A549 (cell line): Measurements from ENCODE around the gene TSSK3.

Source experiments
- BHLHE40 ChIP-seq: IDR thresholded peaks from 2 replicates; pipeline ENCODE4 v1.6.1; 2012; ENCODE audit warnings: low read depth, low read length, inconsistent platforms
- CEBPB ChIP-seq, 2 experiments: fragments of >200 bp in 1 of 2; sonication (Bioruptor Twin) in 1 of 2; formaldehyde crosslinking in 1 of 2; IDR thresholded peaks; 2 replicates each; pipeline ENCODE4 v1.6.1; 2012 to 2016
- EP300 ChIP-seq, 2 experiments: fragments of >200 bp; sonication (Bioruptor Twin); formaldehyde crosslinking; IDR thresholded peaks; 2 replicates in 1 of 2; 3 replicates in 1 of 2; pipeline ENCODE4 v1.6.1; 2016 to 2017
- HEYL ChIP-seq: fragments of 250-450 bp; sonication (Bioruptor Pico); IDR thresholded peaks from 2 replicates; pipeline ENCODE4 v1.8.0; 2021; ENCODE audit warnings: mild to moderate bottlenecking, moderate library complexity
- NFE2L2 ChIP-seq: fragments of 150-350 bp; conservative IDR thresholded peaks from 2 replicates; pipeline ENCODE4 v1.6.1; 2014; ENCODE audit warnings: low read length
- NPAS2 ChIP-seq: fragments of 250-450 bp; sonication (Bioruptor Pico); IDR thresholded peaks from 2 replicates; pipeline ENCODE4 v1.8.0; 2022; ENCODE audit warnings: mild to moderate bottlenecking, moderate library complexity, borderline replicate concordance
- NR3C1 ChIP-seq: fragments of >200 bp; sonication (Bioruptor Twin); formaldehyde crosslinking; IDR thresholded peaks from 3 replicates; pipeline ENCODE4 v1.6.1; 2017
- POLR2A ChIP-seq: IDR thresholded peaks from 2 replicates; pipeline ENCODE4 v1.6.1; 2012; ENCODE audit warnings: mild to moderate bottlenecking, low read length
- RNF2 ChIP-seq: fragments of 200-600 bp; sonication (generic); IDR thresholded peaks from 2 replicates; pipeline ENCODE4 v1.6.1; 2016; ENCODE audit warnings: low read depth, mild to moderate bottlenecking, antibody characterized with exemption, moderate library complexity, borderline replicate concordance
- TFCP2L1 ChIP-seq: fragments of 250-450 bp; sonication (Bioruptor Pico); IDR thresholded peaks from 2 replicates; pipeline ENCODE4 v1.5.0; 2021; ENCODE audit warnings: mild to moderate bottlenecking
- TF ChIP-seq, protein P1 (sequence below): fragments of 150-350 bp; IDR thresholded peaks from 2 replicates; pipeline ENCODE4 v1.6.1; 2014; ENCODE audit warnings: low read depth, mild to moderate bottlenecking, low read length
- TF ChIP-seq, protein P2 (sequence below): fragments of >200 bp; sonication (Bioruptor Twin); formaldehyde crosslinking; IDR thresholded peaks from 3 replicates; pipeline ENCODE4 v1.5.1; 2016
- TF ChIP-seq, protein P3 (sequence below): IDR thresholded peaks from 2 replicates; pipeline ENCODE4 v1.6.1; 2012
- TF ChIP-seq, protein P4 (sequence below): fragments of 250-450 bp; sonication (Bioruptor Pico); IDR thresholded peaks from 2 replicates; pipeline ENCODE4 v1.5.0; 2021; ENCODE audit warnings: mild to moderate bottlenecking, moderate library complexity, borderline replicate concordance

DNA sequence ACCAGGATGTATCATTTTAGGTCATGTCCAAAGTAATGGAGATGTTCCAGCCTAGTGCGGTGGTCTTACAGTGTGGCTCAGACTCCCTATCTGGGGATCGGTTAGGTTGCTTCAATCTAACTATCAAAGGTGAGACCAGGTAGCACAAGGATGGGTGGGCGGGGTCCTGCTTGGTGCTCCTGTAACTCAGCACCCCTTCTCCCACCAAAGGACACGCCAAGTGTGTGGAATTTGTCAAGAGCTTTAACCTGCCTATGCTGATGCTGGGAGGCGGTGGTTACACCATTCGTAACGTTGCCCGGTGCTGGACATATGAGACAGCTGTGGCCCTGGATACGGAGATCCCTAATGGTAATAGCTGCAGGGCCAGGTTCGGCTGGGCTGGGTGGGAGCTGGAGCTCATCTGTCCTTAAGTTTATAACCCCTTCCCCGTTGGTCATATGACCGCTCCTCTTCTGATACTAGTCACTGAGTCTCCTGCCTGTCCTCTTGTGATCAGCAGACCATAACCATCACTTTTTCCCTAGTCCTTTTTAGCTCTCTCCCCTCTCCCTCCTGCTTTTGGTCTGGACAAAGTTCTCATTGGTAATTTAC is 31.7 kb upstream of the TSSK3 start:
- TF ChIP-seq, protein P1, sequence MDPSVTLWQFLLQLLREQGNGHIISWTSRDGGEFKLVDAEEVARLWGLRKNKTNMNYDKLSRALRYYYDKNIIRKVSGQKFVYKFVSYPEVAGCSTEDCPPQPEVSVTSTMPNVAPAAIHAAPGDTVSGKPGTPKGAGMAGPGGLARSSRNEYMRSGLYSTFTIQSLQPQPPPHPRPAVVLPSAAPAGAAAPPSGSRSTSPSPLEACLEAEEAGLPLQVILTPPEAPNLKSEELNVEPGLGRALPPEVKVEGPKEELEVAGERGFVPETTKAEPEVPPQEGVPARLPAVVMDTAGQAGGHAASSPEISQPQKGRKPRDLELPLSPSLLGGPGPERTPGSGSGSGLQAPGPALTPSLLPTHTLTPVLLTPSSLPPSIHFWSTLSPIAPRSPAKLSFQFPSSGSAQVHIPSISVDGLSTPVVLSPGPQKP, result no peak
- TF ChIP-seq, protein P2, sequence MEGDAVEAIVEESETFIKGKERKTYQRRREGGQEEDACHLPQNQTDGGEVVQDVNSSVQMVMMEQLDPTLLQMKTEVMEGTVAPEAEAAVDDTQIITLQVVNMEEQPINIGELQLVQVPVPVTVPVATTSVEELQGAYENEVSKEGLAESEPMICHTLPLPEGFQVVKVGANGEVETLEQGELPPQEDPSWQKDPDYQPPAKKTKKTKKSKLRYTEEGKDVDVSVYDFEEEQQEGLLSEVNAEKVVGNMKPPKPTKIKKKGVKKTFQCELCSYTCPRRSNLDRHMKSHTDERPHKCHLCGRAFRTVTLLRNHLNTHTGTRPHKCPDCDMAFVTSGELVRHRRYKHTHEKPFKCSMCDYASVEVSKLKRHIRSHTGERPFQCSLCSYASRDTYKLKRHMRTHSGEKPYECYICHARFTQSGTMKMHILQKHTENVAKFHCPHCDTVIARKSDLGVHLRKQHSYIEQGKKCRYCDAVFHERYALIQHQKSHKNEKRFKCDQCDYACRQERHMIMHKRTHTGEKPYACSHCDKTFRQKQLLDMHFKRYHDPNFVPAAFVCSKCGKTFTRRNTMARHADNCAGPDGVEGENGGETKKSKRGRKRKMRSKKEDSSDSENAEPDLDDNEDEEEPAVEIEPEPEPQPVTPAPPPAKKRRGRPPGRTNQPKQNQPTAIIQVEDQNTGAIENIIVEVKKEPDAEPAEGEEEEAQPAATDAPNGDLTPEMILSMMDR, result no peak
- TF ChIP-seq CEBPB (IDR thresholded peaks at IDR 0.05) (no peak), POLR2A (no peak), HEYL (CRISPR knock-in tag) (no peak), NPAS2 (CRISPR knock-in tag) (no peak), RNF2 (no peak), NFE2L2 (no peak), BHLHE40 (no peak), TFCP2L1 (CRISPR knock-in tag) (no peak), EP300 (IDR thresholded peaks at IDR 0.05) (no peak), NR3C1 (no peak)
- TF ChIP-seq, protein P3, sequence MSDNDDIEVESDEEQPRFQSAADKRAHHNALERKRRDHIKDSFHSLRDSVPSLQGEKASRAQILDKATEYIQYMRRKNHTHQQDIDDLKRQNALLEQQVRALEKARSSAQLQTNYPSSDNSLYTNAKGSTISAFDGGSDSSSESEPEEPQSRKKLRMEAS, result no peak
- TF ChIP-seq, protein P4, sequence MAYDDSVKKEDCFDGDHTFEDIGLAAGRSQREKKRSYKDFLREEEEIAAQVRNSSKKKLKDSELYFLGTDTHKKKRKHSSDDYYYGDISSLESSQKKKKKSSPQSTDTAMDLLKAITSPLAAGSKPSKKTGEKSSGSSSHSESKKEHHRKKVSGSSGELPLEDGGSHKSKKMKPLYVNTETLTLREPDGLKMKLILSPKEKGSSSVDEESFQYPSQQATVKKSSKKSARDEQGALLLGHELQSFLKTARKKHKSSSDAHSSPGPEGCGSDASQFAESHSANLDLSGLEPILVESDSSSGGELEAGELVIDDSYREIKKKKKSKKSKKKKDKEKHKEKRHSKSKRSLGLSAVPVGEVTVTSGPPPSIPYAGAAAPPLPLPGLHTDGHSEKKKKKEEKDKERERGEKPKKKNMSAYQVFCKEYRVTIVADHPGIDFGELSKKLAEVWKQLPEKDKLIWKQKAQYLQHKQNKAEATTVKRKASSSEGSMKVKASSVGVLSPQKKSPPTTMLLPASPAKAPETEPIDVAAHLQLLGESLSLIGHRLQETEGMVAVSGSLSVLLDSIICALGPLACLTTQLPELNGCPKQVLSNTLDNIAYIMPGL (CRISPR knock-in tag), result no peak
